Glutamatergic neuron (in vitro differentiated cells): ENCODE measurements around the gene TRAIP. TPM values are rescaled to one million over a fixed set of nuclear protein-coding genes. Genes with fewer than 3 reads are reported as not detected.

Experiments
- DNase-seq: peaks from one replicate; pipeline ENCODE4 v3.0.0; 2022
- H3K27ac Mint-ChIP-seq: one replicate; pipeline ENCODE4 v1.8.0; 2020; ENCODE audit warnings: mild to moderate bottlenecking, mixed read lengths, inconsistent platforms; ENCODE audit not compliant: unreplicated experiment
- H3K27me3 Mint-ChIP-seq: one replicate; pipeline ENCODE4 v1.8.0; 2020; ENCODE audit warnings: mild to moderate bottlenecking, moderate library complexity, mixed read lengths, inconsistent platforms; ENCODE audit not compliant: unreplicated experiment
- H3K36me3 Mint-ChIP-seq: one replicate; pipeline ENCODE4 v1.8.0; 2020; ENCODE audit warnings: mild to moderate bottlenecking, mixed read lengths, inconsistent platforms; ENCODE audit not compliant: unreplicated experiment
- H3K4me1 Mint-ChIP-seq: one replicate; pipeline ENCODE4 v1.8.0; 2020; ENCODE audit warnings: mild to moderate bottlenecking, low read depth, mixed read lengths, inconsistent platforms; ENCODE audit not compliant: unreplicated experiment
- H3K4me3 Mint-ChIP-seq: one replicate; pipeline ENCODE4 v1.8.0; 2020; ENCODE audit warnings: mild to moderate bottlenecking, mixed read lengths, inconsistent platforms; ENCODE audit not compliant: unreplicated experiment
- H3K9me3 Mint-ChIP-seq: one replicate; pipeline ENCODE4 v1.8.0; 2020; ENCODE audit warnings: mild to moderate bottlenecking, moderate library complexity, mixed read lengths, inconsistent platforms; ENCODE audit not compliant: unreplicated experiment
- CTCF ChIP-seq: fragments of 200-600 bp; sonication (generic); IDR thresholded peaks from one replicate; pipeline ENCODE4 v1.5.0; 2021; ENCODE audit not compliant: partially characterized antibody, unreplicated experiment
- total RNA-seq: library from RNA; stranded (reverse); fragmentation: NEBNext Ultra II Directional; extraction: Animal tissue kit (Norgen Biotek cat#: 25700); gene quantifications from one replicate; pipeline ENCODE4 v1.2.1, GENCODE V29; 2021; ENCODE audit not compliant: unreplicated experiment

TRAIP gene
- total RNA-seq, 1 donor from 2014 or later = 11.3 TPM

GRCh38 chr3:49805897-49806701 is 50.3 kb downstream of the TRAIP start:
- Mint-ChIP-seq H3K9me3 (peaks cover 13% of the 10 kb centered on the region), H3K36me3 (no peaks in the 10 kb centered on the region), H3K27me3 (peaks cover 16% of the 10 kb centered on the region), H3K4me3 (peak overlapping the region; percentile 49), H3K27ac (no peak overlapping the region), H3K4me1 (peaks cover 11% of the 10 kb centered on the region)
- no peak for TF ChIP-seq CTCF
- DNase-seq = no peak

- Mint-ChIP-seq H3K9me3 (peaks cover 15% of the 10 kb centered on the region), H3K4me3 (peak overlapping the region; percentile 49), H3K4me1 (peaks cover 11% of the 10 kb centered on the region), H3K27me3 (peaks cover 14% of the 10 kb centered on the region), H3K36me3 (no peaks in the 10 kb centered on the region), H3K27ac (peak overlapping the region; percentile 22)
- TF ChIP-seq CTCF = no peak
- DNase-seq = no peak
These were observed 51.0 kb downstream of the TRAIP start for GRCh38 chr3:49805367-49805782.

DNA sequence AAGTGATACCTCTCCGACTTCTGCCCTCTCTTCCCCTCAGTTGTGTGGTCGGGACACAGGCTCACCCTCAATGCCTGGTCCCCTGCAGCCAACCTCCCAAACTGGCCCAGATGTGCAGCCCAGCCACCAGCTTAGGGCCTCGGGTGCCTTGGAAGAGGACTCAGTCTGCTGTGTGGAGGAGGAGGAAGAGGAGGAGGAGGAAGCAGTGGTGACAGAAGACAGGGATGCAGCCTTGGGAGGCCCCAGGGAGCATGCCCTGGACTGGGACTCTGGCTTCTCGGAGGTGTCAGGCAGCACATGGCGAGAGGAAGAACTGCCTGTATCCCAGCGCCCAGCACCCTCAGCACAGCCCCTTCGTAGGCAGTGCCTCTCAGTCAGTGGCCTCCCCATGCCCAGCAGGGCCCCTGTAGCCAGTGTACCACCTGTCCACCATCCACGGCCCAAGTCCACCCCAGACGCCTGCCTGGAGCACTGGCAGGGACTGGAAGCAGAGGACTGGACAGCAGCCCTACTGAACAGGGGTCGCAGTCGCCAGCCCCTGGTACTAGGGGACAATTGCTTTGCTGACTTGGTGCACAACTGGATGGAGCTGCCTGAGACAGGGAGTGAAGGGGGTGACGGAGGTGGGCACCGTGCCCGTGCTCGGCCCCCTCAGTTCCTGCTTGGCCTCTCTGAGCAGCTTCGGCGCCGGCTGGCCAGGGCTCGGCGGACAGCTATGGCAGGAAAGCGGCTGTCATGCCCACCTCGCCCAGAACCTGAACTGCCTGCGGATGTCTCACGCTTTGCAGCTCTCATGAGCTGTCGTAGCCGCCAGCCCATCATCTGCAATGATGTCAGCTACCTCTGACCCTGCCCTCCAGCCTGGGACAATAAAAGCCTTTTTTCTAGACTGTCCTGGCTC is 52.0 kb downstream of the TRAIP start:
- peaks cover 11% of the 10 kb centered on the region for H3K4me1 Mint-ChIP-seq
- TF ChIP-seq CTCF = no peak
- H3K4me3 Mint-ChIP-seq = peak overlapping the region; percentile 60
- peaks cover 12% of the 10 kb centered on the region for H3K27me3 Mint-ChIP-seq
- no peaks in the 10 kb centered on the region for H3K36me3 Mint-ChIP-seq
- DNase-seq = no peak
- H3K27ac Mint-ChIP-seq = no peak overlapping the region
- peaks cover 12% of the 10 kb centered on the region for H3K9me3 Mint-ChIP-seq

GRCh38 chr3:49803465-49804140 is 52.8 kb downstream of the TRAIP start:
- no peak for TF ChIP-seq CTCF
- H3K4me3 Mint-ChIP-seq = peak overlapping the region; percentile 60
- no peak overlapping the region for H3K27ac Mint-ChIP-seq
- peak; percentile 70 for DNase-seq
- H3K4me1 Mint-ChIP-seq = peaks cover 11% of the 10 kb centered on the region
- peaks cover 12% of the 10 kb centered on the region for H3K27me3 Mint-ChIP-seq
- no peaks in the 10 kb centered on the region for H3K36me3 Mint-ChIP-seq
- peaks cover 12% of the 10 kb centered on the region for H3K9me3 Mint-ChIP-seq
